Activated CD8-positive, alpha-beta memory T cell treated with anti-CD3 and anti-CD28 coated beads, Interleukin-2, amount 50 U/mL, for 24 hours (primary cell): ENCODE measurements around the gene PANK4.
"Not testable (repeated sequence)": the region's sequence is repeated elsewhere in the genome, so short reads cannot be mapped to it uniquely, and the experiment has no call there.

Experiments
- DNase-seq: peaks from one replicate; pipeline ENCODE4 v3.0.0-alpha.2; 2020; ENCODE audit errors: extremely low read depth

PANK4 gene

DNA sequence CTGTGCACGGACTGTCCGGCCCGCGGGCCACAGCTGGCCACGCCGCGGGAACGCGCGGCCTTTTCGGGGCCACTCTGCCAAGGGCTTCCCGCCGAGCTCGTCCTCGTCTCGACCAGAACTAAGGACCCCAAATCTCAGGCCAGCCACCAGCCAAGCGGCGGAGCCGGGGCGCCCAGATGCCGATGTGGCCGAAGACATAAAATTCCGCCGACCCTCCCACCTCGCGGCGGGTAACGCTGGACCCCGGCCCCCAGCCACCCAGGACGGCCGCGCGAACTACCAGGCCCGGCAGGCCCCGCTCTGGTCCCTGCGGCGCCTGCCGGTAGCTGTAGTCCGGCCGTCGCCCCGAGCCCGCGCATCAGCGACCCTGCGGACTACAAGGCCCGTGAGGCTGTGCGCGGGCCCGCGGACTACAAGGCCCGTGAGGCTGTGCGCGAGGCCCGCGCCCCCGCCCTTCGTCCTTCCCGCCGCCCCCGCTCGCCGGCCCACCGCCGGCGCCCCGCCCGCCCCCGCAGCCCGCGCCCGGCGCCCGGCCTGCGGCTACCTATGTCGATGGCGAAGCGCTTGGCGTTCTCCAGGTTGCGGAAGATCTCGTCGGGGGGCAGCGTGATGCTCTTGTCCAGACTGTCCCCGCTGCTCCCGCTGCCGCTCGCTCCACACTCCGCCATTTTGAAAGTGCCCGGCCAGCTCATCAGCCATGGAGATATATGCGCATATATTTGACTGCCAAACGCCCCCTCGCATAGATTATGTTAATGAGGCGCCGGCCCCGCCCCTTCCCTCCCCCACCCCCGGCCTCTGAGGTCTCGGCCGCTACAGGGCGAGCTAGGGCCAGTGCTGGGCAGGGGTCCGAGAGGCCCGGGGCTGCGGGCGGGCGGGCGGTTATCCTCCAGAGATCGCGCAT, at the start of gene PANK4:
Gene PANK4, minus strand, starts transcription at position 677 of the 904 bp plus-strand sequence. Its CDS starts 9 bp downstream, at position 668.
- peak; percentile 71 for DNase-seq

DNA sequence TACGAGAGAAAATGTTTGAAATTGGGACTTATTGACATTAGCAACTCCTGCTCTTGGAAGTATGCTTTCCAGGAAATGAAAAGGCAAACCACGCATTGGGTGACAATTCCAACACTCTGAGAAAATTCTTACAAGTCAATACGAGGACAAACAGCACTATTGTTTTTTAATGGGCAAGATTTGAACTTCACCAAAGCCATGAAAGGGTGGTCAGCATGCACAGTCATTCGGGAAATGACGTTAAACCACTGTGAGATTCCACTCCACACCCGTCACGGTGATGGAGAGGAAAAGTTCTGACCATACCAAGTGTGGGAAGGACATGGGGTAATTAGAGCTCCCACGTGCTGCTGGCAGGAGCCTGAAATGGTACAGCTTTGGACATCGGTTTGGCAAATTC, 48.0 kb upstream of the PANK4 start:
- DNase-seq = no peak

DNA sequence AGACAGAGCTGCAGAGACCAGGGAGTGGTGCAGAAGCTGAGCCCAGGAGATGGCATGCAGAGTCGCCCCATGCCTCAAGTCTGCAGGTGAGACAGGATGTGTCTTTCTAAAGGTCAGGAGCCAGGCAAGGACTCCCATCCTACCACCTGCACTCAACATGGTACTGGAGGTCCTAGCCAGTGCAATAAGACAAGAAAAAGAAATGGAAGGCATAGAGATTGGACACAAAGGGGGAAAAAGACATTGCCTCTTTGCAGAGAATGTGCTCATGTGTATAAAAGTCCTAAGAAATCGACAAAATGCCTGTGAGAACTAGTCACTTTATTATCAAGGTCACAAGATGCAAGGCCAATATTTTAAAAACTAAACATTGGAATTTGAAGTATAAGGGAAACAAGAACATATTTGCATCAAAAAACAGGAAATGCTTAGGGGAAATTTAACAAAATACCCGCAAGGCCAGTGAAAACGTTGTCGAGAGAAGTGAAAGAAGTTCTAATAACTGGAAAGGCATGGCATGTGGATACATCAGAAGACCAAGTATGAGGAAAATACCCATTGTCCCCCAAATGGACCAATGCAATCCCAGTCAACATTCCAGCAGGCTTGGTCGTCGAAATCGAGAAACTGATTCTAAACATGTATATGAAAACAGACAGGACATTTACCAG, 47.0 kb upstream of the PANK4 start:
- no peak for DNase-seq

DNA sequence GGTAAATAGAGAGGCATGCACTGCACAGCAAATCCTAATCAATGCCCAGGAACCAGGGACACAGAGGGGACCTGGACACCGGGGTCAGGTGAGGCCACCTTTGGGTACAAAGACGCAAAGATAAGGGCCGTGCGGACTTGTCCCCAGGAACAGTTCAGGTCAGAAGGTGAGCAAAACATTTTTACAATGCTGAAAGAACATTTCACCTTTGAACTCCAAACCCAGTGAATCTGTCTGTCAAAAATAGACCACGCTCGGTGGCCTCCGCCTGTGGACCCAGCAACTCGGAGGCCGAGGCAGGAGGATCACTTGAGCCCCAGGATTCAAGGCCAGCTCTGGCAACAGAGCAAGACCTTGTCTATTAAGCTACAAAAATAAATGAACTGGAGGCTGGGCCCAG, 45.0 kb upstream of the PANK4 start:
- no peak for DNase-seq

DNA sequence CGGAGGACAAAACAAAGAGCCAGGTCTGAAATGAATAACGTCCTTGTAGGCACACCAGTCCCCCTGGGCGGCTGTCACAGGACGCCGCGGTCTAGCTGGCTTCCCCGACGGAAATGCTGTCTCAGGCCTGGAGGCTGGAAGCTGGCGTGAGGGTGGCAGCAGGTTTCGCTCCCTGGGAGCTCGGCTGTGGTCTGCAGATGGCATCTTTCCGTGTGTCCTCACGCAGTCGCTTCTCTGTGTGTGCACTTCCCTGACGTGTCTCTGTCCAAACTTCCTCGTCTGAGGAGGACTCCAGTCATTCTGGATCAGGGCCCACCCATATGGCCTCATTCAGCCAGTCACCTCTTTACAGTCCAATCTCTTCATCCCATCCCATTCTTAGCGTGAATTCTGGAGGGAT, 43.9 kb upstream of the PANK4 start:
- no peak for DNase-seq

DNA sequence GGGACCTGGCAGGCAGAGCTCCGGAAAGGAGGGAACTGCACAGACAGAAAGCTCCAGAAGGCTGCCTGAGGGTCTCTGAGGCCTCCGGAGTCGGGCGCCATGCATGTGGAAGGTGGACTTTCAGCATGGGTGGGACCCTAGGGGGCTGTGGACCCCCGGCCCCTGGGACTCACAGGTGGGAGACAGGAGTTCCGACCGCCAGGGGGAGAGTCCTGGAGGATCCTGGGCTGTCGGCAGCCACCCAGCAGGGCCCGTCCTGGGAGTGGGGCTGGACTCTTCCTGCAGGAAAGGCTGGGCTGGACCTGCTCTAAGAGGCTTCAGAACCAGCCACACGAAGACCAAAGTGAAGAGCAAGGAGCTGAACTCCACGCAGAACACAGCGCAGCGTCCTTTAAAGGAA, 43.3 kb upstream of the PANK4 start:
- DNase-seq = not testable (repeated sequence)

DNA sequence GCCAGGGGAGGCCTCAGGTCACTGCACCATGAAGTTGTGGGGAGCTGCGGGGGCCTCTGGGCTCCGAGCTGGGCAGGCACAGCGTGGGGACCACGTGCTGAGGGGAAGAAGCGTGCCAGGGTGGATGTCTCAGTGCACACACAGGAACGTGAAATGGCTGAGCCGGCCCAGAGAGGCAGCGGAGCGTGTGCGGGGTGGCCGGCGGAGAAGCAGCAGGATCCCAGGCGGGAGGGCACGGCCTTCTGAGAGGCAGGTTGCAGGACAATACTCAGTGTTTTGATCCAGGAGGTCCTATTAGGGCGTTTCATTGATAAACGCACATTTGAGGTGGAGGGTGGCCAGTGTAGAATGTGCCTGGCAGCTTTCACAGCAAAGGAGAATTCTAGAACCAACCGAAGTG, 42.7 kb upstream of the PANK4 start:
- no peak for DNase-seq

DNA sequence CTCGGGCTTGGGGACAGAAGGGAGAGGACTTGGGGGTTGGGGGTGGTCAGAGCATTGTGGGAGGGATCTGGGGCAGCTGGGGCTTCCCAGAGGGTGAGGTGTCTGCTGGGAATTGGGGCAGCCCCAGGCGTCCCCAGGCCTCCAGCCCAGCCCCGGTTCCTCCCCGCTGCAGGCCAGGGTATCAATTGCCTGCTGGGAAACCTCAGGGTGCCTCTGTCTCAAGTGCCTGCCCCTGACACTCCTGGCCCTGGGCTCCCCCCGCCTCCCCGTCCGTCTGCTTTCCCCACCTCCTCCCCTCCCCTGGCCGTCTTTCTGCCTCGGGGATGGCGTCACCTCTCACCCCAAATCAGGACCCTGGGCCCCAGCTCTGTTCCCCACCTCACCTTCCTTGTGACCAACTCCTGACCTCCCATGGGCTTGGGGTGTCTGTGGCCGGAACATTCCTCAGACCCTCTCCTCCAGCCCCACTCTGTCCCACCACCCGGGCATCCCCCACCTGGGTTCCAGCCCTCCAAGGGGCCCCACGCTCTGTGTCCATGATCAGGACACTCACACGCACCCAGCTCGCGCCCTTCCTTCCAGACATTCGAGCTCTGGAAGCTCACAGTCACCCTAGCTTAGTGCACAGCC, 41.9 kb upstream of the PANK4 start:
- DNase-seq = not testable (repeated sequence)

DNA sequence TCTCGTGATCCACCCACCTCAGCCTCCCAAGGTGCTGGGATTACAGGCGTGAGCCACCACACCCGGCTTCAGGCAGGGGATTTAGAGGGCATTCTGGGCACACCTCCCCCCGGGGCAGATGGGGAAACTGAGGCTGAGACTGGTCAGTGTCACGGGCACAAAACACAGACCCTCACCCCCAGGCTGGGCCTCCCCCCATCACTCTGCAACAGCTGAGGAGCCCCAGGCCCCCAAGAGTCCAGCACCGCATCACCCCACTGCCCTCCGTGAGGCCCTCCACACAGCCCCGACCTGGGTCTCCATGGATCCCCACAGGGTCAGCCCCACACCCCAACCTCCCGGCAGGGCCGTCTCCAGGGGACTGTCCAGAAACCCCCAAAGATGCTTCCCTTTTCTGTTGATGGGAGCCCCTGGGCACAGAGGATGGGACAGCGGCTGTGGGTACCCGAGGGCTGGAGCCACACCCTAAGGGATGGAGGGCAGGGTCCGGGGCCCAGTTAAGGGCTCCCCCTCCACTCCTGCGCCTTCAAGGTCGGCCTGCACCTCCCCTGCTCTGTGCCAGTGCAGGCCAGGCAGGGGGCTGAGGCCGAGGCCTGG, 40.8 kb upstream of the PANK4 start:
- no peak for DNase-seq

DNA sequence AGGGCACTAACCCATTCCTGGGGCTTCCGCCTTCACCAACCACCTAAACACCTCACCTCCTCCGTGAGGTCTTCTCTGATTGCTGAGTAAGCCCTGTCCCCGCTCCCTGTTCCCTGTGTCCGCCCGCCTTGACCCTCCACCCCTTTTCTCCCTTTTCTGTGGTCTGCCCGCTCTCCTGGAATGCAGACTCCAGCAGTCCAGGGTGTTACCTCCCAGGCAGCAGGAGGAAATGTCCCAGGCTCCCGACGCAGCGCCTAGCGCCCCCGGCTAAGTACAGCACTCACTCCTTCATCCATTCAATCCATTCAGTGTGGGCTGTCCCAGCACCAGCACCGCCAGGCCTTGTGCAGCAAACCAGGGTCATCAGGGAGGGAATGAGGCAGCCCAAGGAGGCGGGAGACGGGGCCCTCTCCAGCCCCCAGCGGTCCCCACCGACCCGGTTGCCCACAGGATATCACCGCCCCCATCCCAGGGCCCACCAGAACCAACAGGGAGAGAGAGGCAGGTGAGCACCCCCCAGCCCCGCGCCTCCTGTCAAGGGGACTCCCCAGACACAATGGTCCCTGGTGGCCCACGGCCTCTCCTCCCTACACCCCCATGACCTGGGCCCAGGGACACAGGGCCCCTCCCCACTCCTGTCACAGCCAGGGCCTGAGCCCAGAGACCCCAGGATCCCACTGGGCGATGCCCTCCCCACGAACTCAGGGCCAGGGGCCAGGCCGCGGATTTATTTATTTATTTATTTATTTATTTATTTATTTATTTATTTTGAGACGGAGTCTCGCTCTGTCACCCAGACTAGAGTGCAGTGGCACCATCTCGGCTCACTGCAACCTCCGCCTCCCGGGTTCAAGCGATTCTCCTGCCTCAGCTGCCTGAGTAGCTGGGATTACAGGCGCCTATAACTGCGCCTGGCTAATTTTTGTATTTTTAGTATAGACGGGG, 40.0 kb upstream of the PANK4 start:
- DNase-seq = no peak

DNA sequence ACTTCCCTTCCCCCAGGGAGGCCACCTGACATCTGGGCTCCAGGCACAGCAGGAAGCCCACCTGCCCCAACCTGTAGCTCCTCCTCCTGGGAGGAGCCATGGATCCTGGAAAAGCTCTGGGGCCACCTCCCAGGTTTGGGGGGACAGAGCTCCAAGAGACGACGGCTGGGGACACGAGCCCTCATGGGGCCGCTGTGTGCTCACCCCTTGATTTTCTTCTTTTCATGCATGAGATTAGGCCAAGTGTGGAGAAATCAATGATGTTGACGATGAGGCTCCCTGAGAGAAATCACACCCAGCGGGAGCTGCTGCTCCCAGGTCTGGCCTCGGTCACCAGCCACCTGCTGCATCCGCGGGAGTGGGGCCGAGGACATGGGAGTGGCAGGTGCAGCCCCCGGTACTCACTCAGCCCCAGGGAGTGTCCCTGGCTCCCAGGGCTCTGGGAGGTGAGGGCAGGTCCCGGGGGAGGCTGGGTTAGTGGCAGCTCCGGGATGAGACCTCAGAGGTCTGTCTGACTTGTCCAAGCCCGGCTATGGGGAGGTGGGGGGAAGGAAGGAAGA, 38.5 kb upstream of the PANK4 start:
- no peak for DNase-seq

DNA sequence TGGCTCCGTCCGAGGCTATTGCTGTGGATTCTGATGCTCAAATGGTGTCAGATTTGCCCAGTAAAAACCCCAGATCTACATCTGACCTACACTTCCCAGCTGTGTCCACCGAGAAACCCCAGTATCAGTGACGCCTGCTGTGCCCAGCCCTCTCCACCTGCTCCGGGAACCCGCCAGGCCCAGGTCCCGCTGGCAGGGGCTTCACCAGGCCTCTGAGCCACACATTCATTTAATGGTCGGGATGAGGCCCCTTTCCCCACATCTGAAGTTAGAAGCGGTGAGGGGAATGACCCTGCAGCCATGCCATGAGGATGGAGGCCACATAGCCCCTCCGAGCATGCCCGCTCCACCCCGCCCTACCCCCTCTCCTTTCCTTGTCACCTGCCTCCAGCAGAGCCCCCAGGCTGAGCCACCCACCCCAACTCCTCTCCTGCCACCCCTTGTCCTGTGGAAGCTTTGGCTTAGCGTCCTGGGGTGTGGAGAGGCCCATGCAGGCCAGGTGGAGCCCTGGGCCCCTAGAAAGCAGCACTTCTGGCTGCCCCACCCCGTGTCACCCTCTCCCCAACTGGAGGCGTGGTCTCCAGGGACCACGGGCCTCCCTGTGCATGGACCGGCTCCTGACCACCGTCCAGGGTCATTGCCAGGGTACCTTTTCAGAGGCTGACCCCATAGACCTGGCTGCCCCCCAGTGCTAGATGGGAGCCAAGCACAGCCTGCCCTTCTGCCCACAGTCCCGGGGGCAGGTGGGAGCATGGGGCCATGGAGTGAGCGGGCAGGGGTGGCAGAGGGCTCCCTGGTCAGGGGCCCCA, 37.8 kb upstream of the PANK4 start:
- no peak for DNase-seq

DNA sequence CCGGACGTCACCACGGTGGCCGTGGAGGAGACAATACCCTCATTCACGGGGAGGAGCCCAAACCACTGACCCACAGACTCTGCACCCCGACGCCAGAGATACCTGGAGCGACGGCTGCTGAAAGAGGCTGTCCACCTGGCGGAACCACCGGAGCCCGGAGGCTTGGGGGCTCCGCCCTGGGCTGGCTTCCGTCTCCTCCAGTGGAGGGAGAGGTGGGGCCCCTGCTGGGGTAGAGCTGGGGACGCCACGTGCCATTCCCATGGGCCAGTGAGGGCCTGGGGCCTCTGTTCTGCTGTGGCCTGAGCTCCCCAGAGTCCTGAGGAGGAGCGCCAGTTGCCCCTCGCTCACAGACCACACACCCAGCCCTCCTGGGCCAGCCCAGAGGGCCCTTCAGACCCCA, 36.8 kb upstream of the PANK4 start:
- no peak for DNase-seq

DNA sequence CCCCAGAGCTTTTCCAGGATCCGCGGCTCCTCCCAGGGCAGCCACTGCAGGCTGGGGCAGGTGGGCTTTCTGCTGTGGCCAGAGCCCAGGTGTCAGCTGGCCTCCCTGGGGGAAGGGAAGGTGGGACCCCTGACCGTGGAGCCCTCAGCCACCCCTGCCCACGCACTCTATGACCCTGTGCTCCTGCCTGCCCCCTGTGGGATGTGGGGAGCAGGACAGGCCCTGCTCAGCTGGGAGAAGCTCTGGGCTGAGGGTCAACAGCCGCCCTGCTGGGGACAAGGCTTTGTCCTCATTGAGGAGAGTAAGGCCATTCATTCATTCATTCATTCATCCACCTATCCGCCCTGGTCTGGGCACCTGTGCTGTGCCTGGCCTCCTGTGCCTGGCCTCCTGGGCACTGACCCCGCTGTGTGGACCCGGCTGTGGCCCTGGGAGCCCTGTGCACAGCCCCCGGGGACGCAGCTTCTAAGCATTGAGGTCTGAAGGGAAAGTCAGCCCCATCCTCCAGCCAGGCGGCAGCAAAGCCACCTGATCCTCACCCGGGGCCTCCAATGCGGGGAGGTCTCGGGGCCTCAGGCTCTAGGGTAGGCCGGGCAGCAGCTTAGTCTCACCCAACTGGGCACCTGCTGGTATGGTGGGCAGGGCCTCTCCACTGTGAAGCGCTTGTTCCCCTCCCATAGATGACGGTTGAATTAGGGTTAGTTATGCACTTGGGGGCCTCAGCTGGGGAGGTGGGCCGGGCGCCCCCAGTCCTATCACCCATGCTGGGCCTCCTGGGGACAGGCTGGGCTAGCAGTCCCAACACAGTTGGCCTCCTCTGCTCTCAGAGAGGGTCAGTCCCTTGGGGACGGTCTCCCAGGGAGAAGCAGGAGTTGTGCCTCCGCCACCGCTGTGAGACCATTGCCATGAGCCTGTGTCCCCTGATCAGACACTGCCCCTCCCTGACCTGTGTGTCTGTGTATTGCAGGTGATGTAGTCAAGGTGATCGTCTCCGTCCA, 35.8 kb upstream of the PANK4 start:
- DNase-seq = no peak

DNA sequence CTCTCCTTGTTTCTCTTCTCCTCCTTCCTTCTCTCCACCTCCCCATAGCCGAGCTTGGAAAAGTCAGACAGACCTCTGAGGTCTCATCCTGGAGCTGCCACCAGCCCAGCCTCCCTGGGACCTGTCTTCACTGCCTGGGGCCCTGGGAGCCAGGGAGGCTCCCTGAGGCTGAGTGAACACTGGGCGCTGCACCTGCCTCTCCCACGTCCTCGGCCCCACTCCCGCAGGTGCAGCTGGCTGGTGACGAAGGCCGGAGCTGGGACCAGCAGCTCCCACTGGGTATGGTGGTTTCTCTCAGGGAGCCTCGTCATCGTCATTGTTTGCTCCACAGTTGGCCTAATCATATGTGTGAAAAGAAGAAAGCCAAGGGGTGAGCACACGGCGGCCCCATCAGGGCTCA, 35.0 kb upstream of the PANK4 start:
- DNase-seq = no peak

DNA sequence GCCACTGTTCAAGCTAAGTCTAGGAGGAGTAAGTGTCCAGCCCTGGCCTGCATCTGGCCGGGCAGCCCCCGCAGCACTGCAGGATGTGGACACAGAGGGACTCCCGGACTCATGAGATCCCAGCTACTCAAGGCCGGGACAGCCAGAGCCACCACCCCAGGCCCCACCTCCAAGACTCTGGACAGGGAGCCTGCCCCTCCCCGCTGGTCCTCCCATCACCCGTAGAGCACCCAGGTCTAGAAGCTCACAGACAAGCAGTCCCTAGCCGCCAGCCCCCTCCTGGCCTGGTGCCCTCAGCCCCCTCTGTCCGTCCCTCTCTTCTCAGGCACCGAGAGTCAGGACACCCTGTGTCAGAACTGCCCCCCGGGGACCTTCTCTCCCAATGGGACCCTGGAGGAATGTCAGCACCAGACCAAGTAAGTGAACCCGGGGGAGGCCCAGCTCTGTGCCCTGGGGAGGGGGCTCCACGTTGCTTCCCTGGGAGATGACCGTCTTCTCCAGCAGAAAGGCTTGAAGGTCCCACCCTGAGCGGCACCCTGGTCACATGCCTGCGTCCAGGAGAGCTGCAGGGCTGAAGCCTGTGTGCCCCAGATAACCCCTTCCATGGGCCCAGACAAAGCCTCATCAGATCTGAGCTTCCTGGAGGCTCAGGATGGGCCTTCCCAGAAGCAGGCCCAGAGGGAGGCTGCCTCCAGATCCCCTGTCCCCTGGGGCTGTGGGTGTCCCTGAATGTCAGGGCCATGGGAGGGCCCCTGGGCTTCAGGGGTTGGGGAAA, 34.1 kb upstream of the PANK4 start:
- DNase-seq = no peak

DNA sequence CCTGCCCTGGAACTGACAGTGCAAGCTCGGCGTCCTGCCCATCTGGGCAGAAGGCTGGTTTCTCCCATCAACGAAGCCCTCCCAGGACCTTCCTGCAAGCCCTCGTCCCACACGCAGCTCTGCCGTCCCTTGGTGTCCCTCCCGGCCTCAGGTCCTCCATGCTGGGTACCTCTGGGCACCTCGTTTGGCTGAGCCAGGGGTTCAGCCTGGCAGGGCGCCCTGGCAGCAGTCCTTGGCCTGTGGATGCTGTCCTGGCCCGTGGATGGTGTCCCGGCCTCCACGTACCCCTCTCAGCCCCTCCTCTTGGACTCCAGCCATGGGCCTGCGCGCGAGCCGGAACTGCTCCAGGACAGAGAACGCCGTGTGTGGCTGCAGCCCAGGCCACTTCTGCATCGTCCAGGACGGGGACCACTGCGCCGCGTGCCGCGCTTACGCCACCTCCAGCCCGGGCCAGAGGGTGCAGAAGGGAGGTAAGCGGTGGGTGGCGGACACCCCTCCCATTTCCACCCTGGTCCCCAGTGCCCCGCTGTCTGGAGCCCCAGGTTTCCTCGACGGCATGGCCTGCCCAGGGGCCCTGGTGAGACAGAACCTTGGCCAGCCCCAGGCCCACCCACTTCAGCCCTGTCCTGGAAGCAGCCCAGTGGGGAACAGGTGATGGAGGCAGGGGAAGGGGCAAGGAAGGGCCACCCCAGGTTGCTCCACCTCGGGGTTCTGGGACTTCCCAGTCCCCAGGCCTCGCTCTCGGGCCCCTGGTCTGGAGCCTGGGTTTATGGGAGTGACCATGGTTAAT, 33.3 kb upstream of the PANK4 start:
- DNase-seq = no peak
